ENCODE results near the gene RPP25L. TPM values are rescaled to one million over a fixed set of nuclear protein-coding genes. Genes with fewer than 3 reads are reported as not detected.

RPP25L gene
- total RNA-seq, 1 donor: 19.2 TPM

DNA sequence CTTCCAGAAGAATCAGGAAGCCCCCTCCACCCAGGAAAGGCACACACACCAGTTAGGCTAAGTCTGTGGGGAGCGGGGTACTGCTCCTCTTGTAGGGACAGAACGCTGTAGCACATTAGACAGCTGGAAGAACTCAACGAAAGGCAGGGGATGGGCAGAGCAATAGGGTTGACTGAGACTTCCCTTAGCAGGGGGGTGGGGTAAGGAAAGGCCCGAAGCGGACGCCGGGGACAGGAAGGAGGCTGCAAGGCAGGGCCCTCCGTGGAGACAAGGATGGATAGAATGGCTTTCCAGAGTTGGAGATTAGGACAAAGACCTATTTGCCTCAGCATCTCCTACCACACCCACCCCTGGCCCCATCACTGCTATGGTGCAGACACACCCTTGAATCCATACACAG lies 36.7 kb downstream of the RPP25L start:
- Histone ChIP-seq H3K4me3 (ENCODE audit: insufficient read depth, low read length) (no peak overlapping the region), H3K4me1 (ENCODE audit: insufficient read depth, low read length) (no peaks in the 10 kb centered on the region), H3K27me3 (ENCODE audit: insufficient read depth, low read length) (peaks cover 37% of the 10 kb centered on the region), H2AFZ (ENCODE audit: low read length) (no peak overlapping the region), H3K4me2 (ENCODE audit: insufficient read depth, low read length) (no peak overlapping the region), H4K20me1 (ENCODE audit: insufficient read depth, low read length) (no peaks in the 10 kb centered on the region), H3K79me2 (ENCODE audit: insufficient read depth, low read length) (no peaks in the 10 kb centered on the region), H3K36me3 (ENCODE audit: insufficient read depth, low read length) (no peaks in the 10 kb centered on the region), H3K27ac (ENCODE audit: low read depth, low read length) (no peak overlapping the region), H3K9me3 (ENCODE audit: low read depth, low read length) (no peaks in the 10 kb centered on the region)
- no peak for DNase-seq (ENCODE audit: insufficient read length, low spot score, missing footprints)
- TF ChIP-seq, protein P1, sequence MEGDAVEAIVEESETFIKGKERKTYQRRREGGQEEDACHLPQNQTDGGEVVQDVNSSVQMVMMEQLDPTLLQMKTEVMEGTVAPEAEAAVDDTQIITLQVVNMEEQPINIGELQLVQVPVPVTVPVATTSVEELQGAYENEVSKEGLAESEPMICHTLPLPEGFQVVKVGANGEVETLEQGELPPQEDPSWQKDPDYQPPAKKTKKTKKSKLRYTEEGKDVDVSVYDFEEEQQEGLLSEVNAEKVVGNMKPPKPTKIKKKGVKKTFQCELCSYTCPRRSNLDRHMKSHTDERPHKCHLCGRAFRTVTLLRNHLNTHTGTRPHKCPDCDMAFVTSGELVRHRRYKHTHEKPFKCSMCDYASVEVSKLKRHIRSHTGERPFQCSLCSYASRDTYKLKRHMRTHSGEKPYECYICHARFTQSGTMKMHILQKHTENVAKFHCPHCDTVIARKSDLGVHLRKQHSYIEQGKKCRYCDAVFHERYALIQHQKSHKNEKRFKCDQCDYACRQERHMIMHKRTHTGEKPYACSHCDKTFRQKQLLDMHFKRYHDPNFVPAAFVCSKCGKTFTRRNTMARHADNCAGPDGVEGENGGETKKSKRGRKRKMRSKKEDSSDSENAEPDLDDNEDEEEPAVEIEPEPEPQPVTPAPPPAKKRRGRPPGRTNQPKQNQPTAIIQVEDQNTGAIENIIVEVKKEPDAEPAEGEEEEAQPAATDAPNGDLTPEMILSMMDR (IDR thresholded peaks at IDR 0.05; ENCODE audit: extremely low read depth, low read depth, low read length): no peak

DNA sequence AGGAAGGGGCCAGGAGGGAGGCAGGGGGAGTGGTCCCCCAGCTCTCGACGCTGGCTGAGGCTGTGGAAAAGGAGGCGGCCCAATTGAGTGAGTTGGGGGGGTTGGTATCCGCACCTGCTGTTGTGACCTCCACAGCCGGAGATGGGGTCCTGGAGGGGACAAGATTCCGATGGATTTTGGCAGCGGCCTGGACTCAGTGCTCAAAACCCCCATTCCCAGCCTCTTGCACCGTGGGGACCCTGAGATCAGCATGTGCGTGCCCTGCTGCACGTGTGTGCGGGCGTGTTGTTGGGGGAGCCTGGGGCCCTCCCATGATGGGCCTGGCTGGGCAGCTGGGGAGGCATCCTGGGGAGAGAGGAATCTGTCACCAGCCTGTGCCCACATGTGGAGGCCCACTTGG lies 37.3 kb downstream of the RPP25L start:
- Histone ChIP-seq H2AFZ (ENCODE audit: low read length) (no peak overlapping the region), H3K27ac (ENCODE audit: low read depth, low read length) (no peak overlapping the region), H3K9me3 (ENCODE audit: low read depth, low read length) (no peaks in the 10 kb centered on the region), H3K79me2 (ENCODE audit: insufficient read depth, low read length) (no peaks in the 10 kb centered on the region), H3K4me2 (ENCODE audit: insufficient read depth, low read length) (no peak overlapping the region), H3K4me1 (ENCODE audit: insufficient read depth, low read length) (no peaks in the 10 kb centered on the region), H3K27me3 (ENCODE audit: insufficient read depth, low read length) (peaks cover 31% of the 10 kb centered on the region), H3K4me3 (ENCODE audit: insufficient read depth, low read length) (no peak overlapping the region), H3K36me3 (ENCODE audit: insufficient read depth, low read length) (no peaks in the 10 kb centered on the region), H4K20me1 (ENCODE audit: insufficient read depth, low read length) (no peaks in the 10 kb centered on the region)
- DNase-seq (ENCODE audit: insufficient read length, low spot score, missing footprints): no peak
- TF ChIP-seq, protein P1 (IDR thresholded peaks at IDR 0.05; ENCODE audit: extremely low read depth, low read depth, low read length): no peak

GRCh38 chr9:34573599-34574325 lies 38.1 kb downstream of the RPP25L start:
- no peak overlapping the region for H3K4me2 ChIP-seq (ENCODE audit: insufficient read depth, low read length)
- no peaks in the 10 kb centered on the region for H3K79me2 ChIP-seq (ENCODE audit: insufficient read depth, low read length)
- H4K20me1 ChIP-seq (ENCODE audit: insufficient read depth, low read length): no peaks in the 10 kb centered on the region
- no peaks in the 10 kb centered on the region for H3K4me1 ChIP-seq (ENCODE audit: insufficient read depth, low read length)
- H3K4me3 ChIP-seq (ENCODE audit: insufficient read depth, low read length): no peak overlapping the region
- no peak overlapping the region for H3K27ac ChIP-seq (ENCODE audit: low read depth, low read length)
- H3K9me3 ChIP-seq (ENCODE audit: low read depth, low read length): no peaks in the 10 kb centered on the region
- DNase-seq (ENCODE audit: insufficient read length, low spot score, missing footprints): no peak
- H2AFZ ChIP-seq (ENCODE audit: low read length): no peak overlapping the region
- TF ChIP-seq, protein P1 (IDR thresholded peaks at IDR 0.05; ENCODE audit: extremely low read depth, low read depth, low read length): no peak
- H3K36me3 ChIP-seq (ENCODE audit: insufficient read depth, low read length): no peaks in the 10 kb centered on the region
- H3K27me3 ChIP-seq (ENCODE audit: insufficient read depth, low read length): peaks cover 29% of the 10 kb centered on the region

DNA sequence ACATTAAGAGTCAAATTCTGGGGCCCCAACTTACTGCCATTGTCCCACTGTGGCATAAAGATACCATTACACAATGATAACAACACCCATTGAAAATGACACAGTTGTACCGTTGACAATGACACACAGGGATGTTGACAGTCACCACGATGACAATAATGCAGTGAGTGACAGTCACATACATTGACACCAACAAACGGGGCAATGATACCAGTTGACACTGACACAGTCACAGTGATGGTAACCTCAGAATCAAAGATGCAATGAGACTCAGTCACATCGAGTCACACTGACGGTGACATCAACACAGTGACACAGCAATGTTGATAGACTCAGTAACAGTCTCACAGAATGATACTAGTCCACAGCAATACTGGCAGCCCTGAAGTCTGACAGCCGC lies 39.3 kb downstream of the RPP25L start:
- H4K20me1 ChIP-seq (ENCODE audit: insufficient read depth, low read length): no peaks in the 10 kb centered on the region
- H3K79me2 ChIP-seq (ENCODE audit: insufficient read depth, low read length): no peaks in the 10 kb centered on the region
- H3K27ac ChIP-seq (ENCODE audit: low read depth, low read length): no peak overlapping the region
- H3K27me3 ChIP-seq (ENCODE audit: insufficient read depth, low read length): peaks cover 26% of the 10 kb centered on the region
- no peak overlapping the region for H3K4me3 ChIP-seq (ENCODE audit: insufficient read depth, low read length)
- TF ChIP-seq, protein P1 (IDR thresholded peaks at IDR 0.05; ENCODE audit: extremely low read depth, low read depth, low read length): no peak
- H3K4me2 ChIP-seq (ENCODE audit: insufficient read depth, low read length): no peak overlapping the region
- H3K4me1 ChIP-seq (ENCODE audit: insufficient read depth, low read length): no peaks in the 10 kb centered on the region
- H3K36me3 ChIP-seq (ENCODE audit: insufficient read depth, low read length): no peaks in the 10 kb centered on the region
- no peak for DNase-seq (ENCODE audit: insufficient read length, low spot score, missing footprints)
- no peak overlapping the region for H2AFZ ChIP-seq (ENCODE audit: low read length)
- no peaks in the 10 kb centered on the region for H3K9me3 ChIP-seq (ENCODE audit: low read depth, low read length)
